ENCODE measurements around the gene RBM11.

Gene RBM11

DNA sequence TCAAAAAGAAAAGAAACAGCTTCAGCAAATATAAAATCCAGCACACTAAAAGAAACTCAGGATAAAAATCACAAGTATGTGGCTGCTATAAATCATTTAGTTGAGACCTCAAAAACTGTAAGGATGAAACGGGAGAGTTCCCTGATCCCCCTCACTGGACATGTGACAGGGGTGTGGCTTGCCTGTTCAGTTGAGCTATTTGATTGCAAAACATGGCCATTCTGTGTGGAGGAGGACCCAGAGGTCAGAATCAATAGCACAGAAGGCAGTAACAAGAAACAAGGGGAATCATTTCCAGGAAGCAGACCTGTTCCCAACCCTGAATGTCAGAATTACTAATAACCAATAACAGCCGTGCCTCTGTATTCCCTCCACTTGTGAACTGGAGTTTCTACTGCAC is 27.9 kb downstream of the RBM11 start:
- FAIRE-seq (no peak), DNase-seq (ENCODE audit: insufficient read length) (no peak)
- no peak for TF ChIP-seq POLR2AphosphoS5 (IDR thresholded peaks at IDR 0.05; ENCODE audit: low read depth, low read length)

DNA sequence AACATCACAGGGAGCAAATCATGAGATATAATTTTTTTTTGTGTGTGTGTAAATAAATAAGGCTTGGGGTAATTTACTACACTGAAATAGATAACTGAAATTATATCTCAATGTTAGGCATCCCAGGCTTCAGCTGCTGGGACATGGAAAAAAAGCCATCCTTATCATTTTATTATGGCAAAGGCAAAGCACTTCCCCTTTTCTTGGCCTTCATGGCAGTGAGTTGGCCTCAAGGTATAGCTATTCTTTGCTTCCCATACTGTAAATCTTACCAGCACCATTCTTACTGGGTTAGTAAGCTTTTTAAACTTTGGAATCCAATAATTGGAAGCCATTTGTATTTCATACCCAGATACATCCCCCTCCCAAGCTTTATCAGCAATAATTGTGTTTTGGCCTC is 29.0 kb downstream of the RBM11 start:
- no peak for FAIRE-seq
- no peak for TF ChIP-seq TAF1 (IDR thresholded peaks at IDR 0.05; ENCODE audit: borderline replicate concordance, low read depth, low read length)
- TF ChIP-seq POLR2AphosphoS5 (IDR thresholded peaks at IDR 0.05; ENCODE audit: low read depth, low read length): no peak
- no peak for TF ChIP-seq POLR2A (IDR thresholded peaks at IDR 0.05; ENCODE audit: low read depth, low read length)
- no peak for DNase-seq (ENCODE audit: insufficient read length)

DNA sequence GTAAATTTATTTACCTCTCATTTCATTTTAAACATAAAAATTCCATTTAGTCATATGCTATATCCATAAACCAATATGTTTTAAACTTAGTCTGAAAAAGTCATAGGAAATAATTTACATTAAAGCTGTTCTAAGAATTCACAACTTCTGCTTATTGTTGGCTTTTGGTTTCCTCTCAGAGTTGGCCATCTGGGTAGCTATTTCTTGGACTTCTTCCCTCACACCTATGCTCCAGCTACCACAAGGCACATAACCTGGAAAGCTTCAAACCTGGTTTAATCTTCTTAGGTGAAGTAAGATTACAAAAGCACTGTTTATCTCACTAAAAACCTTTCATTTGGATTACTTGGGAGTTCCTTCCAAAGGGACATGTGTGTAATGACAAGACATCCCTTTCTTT is 29.8 kb downstream of the RBM11 start:
- TF ChIP-seq TAF1 (IDR thresholded peaks at IDR 0.05; ENCODE audit: borderline replicate concordance, low read depth, low read length) (no peak), POLR2AphosphoS5 (IDR thresholded peaks at IDR 0.05; ENCODE audit: low read depth, low read length) (no peak), POLR2A (IDR thresholded peaks at IDR 0.05; ENCODE audit: low read depth, low read length) (no peak)
- FAIRE-seq (no peak), DNase-seq (ENCODE audit: insufficient read length) (no peak)

DNA sequence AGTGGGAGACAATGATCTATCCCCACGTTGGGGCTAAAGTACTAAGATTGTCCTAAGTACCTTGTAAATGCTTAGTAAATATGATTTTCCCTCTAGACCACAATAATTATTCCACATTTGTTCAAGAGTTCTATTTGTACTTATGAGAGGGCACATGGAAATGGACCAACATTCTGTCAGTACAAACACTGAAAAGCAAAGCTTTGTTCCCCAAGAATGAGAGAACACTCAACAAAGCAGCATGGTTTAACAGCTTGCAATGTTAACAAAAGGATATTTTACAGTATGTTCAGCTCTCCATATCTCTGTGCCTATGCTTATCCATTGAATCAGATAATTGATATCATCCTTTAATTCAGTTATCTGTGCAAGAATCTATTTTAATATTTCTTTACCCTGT is 35.4 kb downstream of the RBM11 start:
- no peak for TF ChIP-seq TAF1 (IDR thresholded peaks at IDR 0.05; ENCODE audit: borderline replicate concordance, low read depth, low read length)
- no peak for TF ChIP-seq POLR2A (IDR thresholded peaks at IDR 0.05; ENCODE audit: low read depth, low read length)
- TF ChIP-seq POLR2AphosphoS5 (IDR thresholded peaks at IDR 0.05; ENCODE audit: low read depth, low read length): no peak
- no peak for DNase-seq (ENCODE audit: insufficient read length)
- FAIRE-seq: no peak

DNA sequence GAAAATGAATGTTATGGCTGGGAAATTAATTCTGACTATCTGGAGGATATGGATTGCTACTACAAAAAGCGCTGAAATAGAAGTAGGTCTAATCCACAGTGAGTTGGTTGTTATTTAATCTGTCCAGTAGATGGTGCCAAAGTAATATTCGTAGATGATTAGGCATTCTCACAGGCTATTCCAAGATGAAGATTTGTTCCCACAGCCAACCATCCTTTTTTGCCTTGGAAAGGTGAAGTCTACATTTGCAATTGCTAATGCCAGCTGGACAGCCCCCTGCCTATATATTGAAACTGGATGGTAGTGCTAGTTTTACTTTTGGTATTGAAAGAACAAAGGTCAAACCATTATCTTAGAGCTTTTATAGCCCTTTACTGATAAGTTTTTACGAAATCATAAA is 43.8 kb downstream of the RBM11 start:
- no peak for TF ChIP-seq POLR2AphosphoS5 (IDR thresholded peaks at IDR 0.05; ENCODE audit: low read depth, low read length)
- TF ChIP-seq TAF1 (IDR thresholded peaks at IDR 0.05; ENCODE audit: borderline replicate concordance, low read depth, low read length): no peak
- no peak for TF ChIP-seq POLR2A (IDR thresholded peaks at IDR 0.05; ENCODE audit: low read depth, low read length)
- DNase-seq (ENCODE audit: insufficient read length): no peak
- FAIRE-seq: no peak

DNA sequence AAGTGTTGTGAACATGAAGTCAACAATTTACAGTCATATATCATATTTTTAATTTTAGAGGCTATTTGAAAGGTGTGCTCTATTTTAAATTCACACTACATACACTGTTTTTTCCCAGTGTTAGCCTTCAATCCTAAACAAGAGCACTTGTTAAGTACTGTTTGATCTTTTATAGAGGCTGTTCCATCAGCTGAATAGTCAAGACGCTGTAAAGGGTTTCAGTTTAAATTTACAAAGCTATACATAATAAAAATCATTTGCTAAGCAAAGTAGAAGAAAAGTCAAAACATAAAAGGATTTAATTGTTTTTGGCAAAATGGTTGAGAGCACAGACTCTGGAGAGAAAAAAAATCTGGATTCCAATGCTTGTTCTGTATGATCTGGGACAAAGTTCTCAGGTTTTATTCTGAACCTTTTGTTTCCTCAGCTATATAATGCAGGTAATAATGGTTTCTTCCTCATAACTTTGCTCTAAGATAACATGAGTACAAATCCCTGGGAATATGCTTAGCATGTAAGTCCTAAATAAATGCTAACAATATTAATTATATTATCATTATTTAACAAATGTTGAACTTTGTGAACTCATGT is 44.3 kb downstream of the RBM11 start:
- FAIRE-seq: no peak
- TF ChIP-seq POLR2A (IDR thresholded peaks at IDR 0.05; ENCODE audit: low read depth, low read length) (no peak), POLR2AphosphoS5 (IDR thresholded peaks at IDR 0.05; ENCODE audit: low read depth, low read length) (no peak), TAF1 (IDR thresholded peaks at IDR 0.05; ENCODE audit: borderline replicate concordance, low read depth, low read length) (no peak)

DNA sequence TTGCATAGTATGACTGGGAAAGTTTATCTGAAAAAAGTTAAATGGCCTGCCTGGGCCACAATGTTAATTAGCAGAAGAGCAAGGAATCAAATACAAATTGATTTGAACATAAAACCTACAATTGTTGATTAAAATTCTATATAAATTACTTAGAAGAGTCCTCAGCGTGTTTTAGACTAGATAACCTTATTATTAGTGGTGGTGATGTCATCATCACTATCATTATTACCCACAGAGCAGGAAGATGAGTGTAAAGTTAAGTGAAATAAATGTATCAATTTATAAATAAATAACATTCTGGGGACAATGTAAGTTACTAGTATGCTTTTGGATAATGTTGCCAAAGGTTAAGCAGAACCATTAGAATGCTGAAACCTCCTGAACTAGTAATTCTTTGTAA is 46.1 kb downstream of the RBM11 start:
- DNase-seq (ENCODE audit: insufficient read length) (no peak), FAIRE-seq (no peak)
- TF ChIP-seq POLR2A (IDR thresholded peaks at IDR 0.05; ENCODE audit: low read depth, low read length): no peak
- TF ChIP-seq POLR2AphosphoS5 (IDR thresholded peaks at IDR 0.05; ENCODE audit: low read depth, low read length): no peak
- no peak for TF ChIP-seq TAF1 (IDR thresholded peaks at IDR 0.05; ENCODE audit: borderline replicate concordance, low read depth, low read length)

More for the DNA sequence above, 44.3 kb downstream of the RBM11 start:
- no peak for DNase-seq (ENCODE audit: insufficient read length)

DNA sequence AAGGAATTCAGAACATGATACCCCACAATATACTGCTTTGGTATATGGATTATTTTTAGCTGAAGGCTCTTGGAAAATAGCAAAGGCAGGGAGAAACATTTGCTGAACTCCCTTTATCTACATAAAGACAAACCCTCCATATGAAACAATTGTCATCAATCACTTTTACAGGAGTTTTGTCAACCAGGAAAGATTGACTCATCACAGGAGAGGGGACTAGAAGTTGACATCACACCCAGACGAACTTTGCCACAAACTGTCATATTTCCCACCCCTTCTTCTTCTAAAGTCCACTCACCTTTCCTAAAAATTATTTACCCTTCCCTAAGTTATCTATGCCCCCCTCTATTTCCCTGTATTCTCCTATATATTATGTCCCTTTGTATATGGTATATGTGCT is 47.9 kb downstream of the RBM11 start:
- TF ChIP-seq TAF1 (IDR thresholded peaks at IDR 0.05; ENCODE audit: borderline replicate concordance, low read depth, low read length) (no peak), POLR2A (IDR thresholded peaks at IDR 0.05; ENCODE audit: low read depth, low read length) (no peak), POLR2AphosphoS5 (IDR thresholded peaks at IDR 0.05; ENCODE audit: low read depth, low read length) (no peak)
- no peak for FAIRE-seq
- DNase-seq (ENCODE audit: insufficient read length): no peak

DNA sequence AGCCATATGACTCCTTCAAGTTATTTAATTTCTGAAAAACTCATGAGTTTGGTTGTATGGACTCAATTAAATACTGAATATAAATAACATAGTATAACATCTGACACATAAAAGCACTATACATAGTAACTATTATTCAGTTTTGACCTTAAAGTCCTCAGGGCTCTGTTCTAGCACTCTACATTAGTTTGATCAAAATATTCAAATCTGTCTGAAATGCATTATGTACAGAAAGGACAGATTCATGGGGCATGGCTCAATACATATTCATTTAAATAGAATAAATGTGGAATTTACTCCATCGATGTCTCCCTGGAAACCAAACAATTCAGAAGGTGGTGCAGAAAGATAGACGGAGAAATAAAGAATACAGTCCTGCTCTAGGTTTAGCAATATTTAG is 49.1 kb downstream of the RBM11 start:
- TF ChIP-seq POLR2A (IDR thresholded peaks at IDR 0.05; ENCODE audit: low read depth, low read length) (no peak), TAF1 (IDR thresholded peaks at IDR 0.05; ENCODE audit: borderline replicate concordance, low read depth, low read length) (no peak), POLR2AphosphoS5 (IDR thresholded peaks at IDR 0.05; ENCODE audit: low read depth, low read length) (no peak)
- DNase-seq (ENCODE audit: insufficient read length) (no peak), FAIRE-seq (no peak)

DNA sequence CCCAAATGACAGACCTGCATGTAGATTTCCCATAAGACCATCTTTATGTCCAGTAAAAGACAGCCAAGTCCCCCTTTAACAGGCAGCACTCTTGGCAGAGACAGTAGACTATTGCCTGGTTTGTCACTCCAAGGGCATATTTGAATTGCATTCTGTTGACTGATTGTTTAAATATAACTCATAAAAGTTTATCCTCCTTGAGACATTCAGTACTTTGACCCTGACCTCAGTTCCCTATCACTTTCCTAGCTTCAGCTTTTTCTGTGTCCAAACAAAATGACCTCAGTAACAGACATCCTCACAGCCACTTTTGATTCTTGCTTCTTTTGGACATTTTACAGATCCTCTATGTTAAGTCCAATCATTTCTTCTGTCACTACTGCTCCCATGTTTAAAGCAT is 51.1 kb downstream of the RBM11 start:
- TF ChIP-seq POLR2A (IDR thresholded peaks at IDR 0.05; ENCODE audit: low read depth, low read length): no peak
- TF ChIP-seq POLR2AphosphoS5 (IDR thresholded peaks at IDR 0.05; ENCODE audit: low read depth, low read length): no peak
- no peak for DNase-seq (ENCODE audit: insufficient read length)
- no peak for FAIRE-seq

DNA sequence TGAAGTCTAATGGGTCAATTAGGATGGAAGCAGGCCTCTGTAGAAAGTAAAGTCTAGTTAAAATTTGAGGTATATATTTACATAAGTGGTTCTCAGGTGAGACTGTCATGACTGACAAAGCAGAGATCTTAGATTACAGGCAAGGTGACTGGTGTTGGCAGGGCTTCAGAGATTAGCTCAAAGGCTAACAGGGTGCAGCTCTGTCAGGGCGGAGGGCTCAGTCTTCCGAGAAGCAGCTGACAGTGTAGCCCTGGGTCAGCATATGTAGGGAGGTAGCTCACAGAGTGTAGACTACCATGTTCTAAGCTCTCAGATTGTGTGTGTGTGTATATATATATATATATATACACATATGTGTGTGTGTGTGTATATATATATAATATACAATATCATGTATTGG is 54.7 kb downstream of the RBM11 start:
- TF ChIP-seq TAF1 (IDR thresholded peaks at IDR 0.05; ENCODE audit: borderline replicate concordance, low read depth, low read length) (no peak), POLR2AphosphoS5 (IDR thresholded peaks at IDR 0.05; ENCODE audit: low read depth, low read length) (no peak), POLR2A (IDR thresholded peaks at IDR 0.05; ENCODE audit: low read depth, low read length) (no peak)
- no peak for DNase-seq (ENCODE audit: insufficient read length)
- FAIRE-seq: no peak

DNA sequence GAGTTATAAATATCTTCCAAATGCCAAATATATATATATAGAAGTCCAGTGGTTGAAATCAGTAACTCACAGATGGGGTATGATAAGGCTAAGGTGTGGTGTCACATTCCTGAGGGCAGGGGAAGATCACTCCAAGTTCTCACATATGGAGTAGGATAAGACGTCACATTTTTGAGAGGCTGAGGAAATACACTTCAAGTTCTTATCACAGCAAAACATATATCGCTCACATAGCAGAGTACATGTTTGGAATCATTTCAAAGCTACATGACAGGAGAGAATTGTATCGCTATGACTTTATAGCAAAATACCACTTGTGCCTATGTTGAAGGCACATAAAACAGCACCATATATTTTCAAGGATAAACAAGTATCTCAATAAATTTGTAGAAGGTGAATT is 55.1 kb downstream of the RBM11 start:
- DNase-seq (ENCODE audit: insufficient read length) (no peak), FAIRE-seq (no peak)
- TF ChIP-seq POLR2A (IDR thresholded peaks at IDR 0.05; ENCODE audit: low read depth, low read length): no peak
- no peak for TF ChIP-seq POLR2AphosphoS5 (IDR thresholded peaks at IDR 0.05; ENCODE audit: low read depth, low read length)
- TF ChIP-seq TAF1 (IDR thresholded peaks at IDR 0.05; ENCODE audit: borderline replicate concordance, low read depth, low read length): no peak

DNA sequence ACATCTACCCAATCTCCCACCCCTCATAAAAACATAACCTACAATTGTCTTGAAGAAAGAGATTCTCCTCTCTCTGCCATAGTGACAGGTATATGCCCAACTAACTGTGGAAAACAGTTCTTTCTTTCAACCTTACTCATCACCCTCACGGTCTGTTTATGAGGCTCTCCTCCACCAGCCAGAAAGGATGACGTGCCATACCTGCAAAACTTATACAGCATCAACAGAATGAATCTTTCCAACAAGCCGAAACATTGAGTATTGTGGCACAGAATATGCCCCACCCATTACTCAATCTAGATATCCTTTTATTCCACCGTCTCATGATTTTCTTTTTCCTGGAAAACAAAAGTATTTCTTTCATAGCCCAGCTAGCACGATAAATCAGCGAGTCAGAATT is 55.7 kb downstream of the RBM11 start:
- FAIRE-seq (no peak), DNase-seq (ENCODE audit: insufficient read length) (no peak)
- TF ChIP-seq POLR2AphosphoS5 (IDR thresholded peaks at IDR 0.05; ENCODE audit: low read depth, low read length) (no peak), POLR2A (IDR thresholded peaks at IDR 0.05; ENCODE audit: low read depth, low read length) (no peak), TAF1 (IDR thresholded peaks at IDR 0.05; ENCODE audit: borderline replicate concordance, low read depth, low read length) (no peak)
